Skeletal muscle satellite cell (primary cell): ENCODE results near the gene CDON.

Source experiments
- H3K27me3 ChIP-seq: 2 replicates; pipeline ENCODE4 v1.7.0; 2013; ENCODE audit warnings: low read length; ENCODE audit not compliant: control insufficient read depth, insufficient read depth
- H3K36me3 ChIP-seq: 2 replicates; pipeline ENCODE4 v1.7.0; 2013; ENCODE audit warnings: mild to moderate bottlenecking, control low read depth, low read length; ENCODE audit not compliant: insufficient read depth
- H3K4me1 ChIP-seq: 2 replicates; pipeline ENCODE4 v1.7.0; 2013; ENCODE audit warnings: low read length; ENCODE audit not compliant: control insufficient read depth, insufficient read depth
- H3K4me2 ChIP-seq: 2 replicates; pipeline ENCODE4 v1.7.0; 2013; ENCODE audit warnings: mild to moderate bottlenecking, low read length
- H3K4me3 ChIP-seq: 2 replicates; pipeline ENCODE4 v1.7.0; 2013; ENCODE audit warnings: low read length
- H3K9ac ChIP-seq: 2 replicates; pipeline ENCODE4 v1.7.0; 2013; ENCODE audit warnings: mild to moderate bottlenecking, low read depth, low read length, moderate library complexity
- H3K9me3 ChIP-seq: replicated peaks from 2 replicates; pipeline ENCODE4 v1.7.0; 2013; ENCODE audit warnings: mild to moderate bottlenecking, control low read depth, low read length

CDON gene

GRCh38 chr11:125933030-125933813 is 129.4 kb downstream of the CDON start:
- Histone ChIP-seq H3K27me3 (peaks cover 30% of the 10 kb centered on the region), H3K9me3 (no peaks in the 10 kb centered on the region), H3K4me1 (no peaks in the 10 kb centered on the region), H3K36me3 (no peaks in the 10 kb centered on the region), H3K9ac (no peak overlapping the region), H3K4me3 (no peak overlapping the region), H3K4me2 (no peak overlapping the region)

- Histone ChIP-seq H3K9ac (no peak overlapping the region), H3K4me2 (no peak overlapping the region), H3K36me3 (no peaks in the 10 kb centered on the region), H3K9me3 (no peaks in the 10 kb centered on the region), H3K4me3 (no peak overlapping the region), H3K4me1 (no peaks in the 10 kb centered on the region), H3K27me3 (peaks cover 38% of the 10 kb centered on the region)
These were observed 130.4 kb downstream of the CDON start for GRCh38 chr11:125932301-125932700.

GRCh38 chr11:125931668-125932067 is 131.0 kb downstream of the CDON start:
- Histone ChIP-seq H3K9me3 (no peaks in the 10 kb centered on the region), H3K4me2 (no peak overlapping the region), H3K9ac (no peak overlapping the region), H3K27me3 (peaks cover 41% of the 10 kb centered on the region), H3K4me1 (no peaks in the 10 kb centered on the region), H3K4me3 (no peak overlapping the region), H3K36me3 (no peaks in the 10 kb centered on the region)

- Histone ChIP-seq H3K4me3 (no peak overlapping the region), H3K27me3 (peaks cover 44% of the 10 kb centered on the region), H3K4me1 (no peaks in the 10 kb centered on the region), H3K36me3 (no peaks in the 10 kb centered on the region), H3K4me2 (no peak overlapping the region), H3K9ac (no peak overlapping the region), H3K9me3 (no peaks in the 10 kb centered on the region)
These were observed 131.6 kb downstream of the CDON start for GRCh38 chr11:125931116-125931515.

- Histone ChIP-seq H3K4me3 (no peak overlapping the region), H3K9ac (no peak overlapping the region), H3K27me3 (peaks cover 55% of the 10 kb centered on the region), H3K4me1 (no peaks in the 10 kb centered on the region), H3K4me2 (no peak overlapping the region), H3K9me3 (no peaks in the 10 kb centered on the region), H3K36me3 (no peaks in the 10 kb centered on the region)
These were observed 132.6 kb downstream of the CDON start for GRCh38 chr11:125930076-125930450.

- Histone ChIP-seq H3K27me3 (peaks cover 59% of the 10 kb centered on the region), H3K9me3 (no peaks in the 10 kb centered on the region), H3K4me3 (no peak overlapping the region), H3K9ac (no peak overlapping the region), H3K4me2 (no peak overlapping the region), H3K36me3 (no peaks in the 10 kb centered on the region), H3K4me1 (no peaks in the 10 kb centered on the region)
These were observed 133.1 kb downstream of the CDON start for GRCh38 chr11:125929445-125930075.

- H3K4me2 ChIP-seq = no peak overlapping the region
- no peaks in the 10 kb centered on the region for H3K36me3 ChIP-seq
- no peak overlapping the region for H3K4me3 ChIP-seq
- H3K9me3 ChIP-seq = no peaks in the 10 kb centered on the region
- H3K27me3 ChIP-seq = peaks cover 64% of the 10 kb centered on the region
- no peak overlapping the region for H3K9ac ChIP-seq
- H3K4me1 ChIP-seq = no peaks in the 10 kb centered on the region
These were observed 136.0 kb downstream of the CDON start for GRCh38 chr11:125926682-125927081.

- no peak overlapping the region for H3K4me3 ChIP-seq
These were observed 136.9 kb downstream of the CDON start for GRCh38 chr11:125925804-125926203.

GRCh38 chr11:125925247-125925740 is 137.4 kb downstream of the CDON start:
- Histone ChIP-seq H3K36me3 (no peaks in the 10 kb centered on the region), H3K4me1 (no peaks in the 10 kb centered on the region), H3K9ac (no peak overlapping the region), H3K4me2 (no peak overlapping the region), H3K9me3 (no peaks in the 10 kb centered on the region), H3K4me3 (no peak overlapping the region), H3K27me3 (peaks cover 64% of the 10 kb centered on the region)

More at GRCh38 chr11:125925804-125926203, 136.9 kb downstream of the CDON start:
- Histone ChIP-seq H3K27me3 (peaks cover 62% of the 10 kb centered on the region), H3K4me2 (no peak overlapping the region), H3K9ac (no peak overlapping the region), H3K36me3 (no peaks in the 10 kb centered on the region), H3K9me3 (no peaks in the 10 kb centered on the region), H3K4me1 (no peaks in the 10 kb centered on the region)

GRCh38 chr11:125924384-125925007 is 138.2 kb downstream of the CDON start:
- no peaks in the 10 kb centered on the region for H3K9me3 ChIP-seq
- H3K4me1 ChIP-seq = no peaks in the 10 kb centered on the region
- H3K4me2 ChIP-seq = no peak overlapping the region
- H3K36me3 ChIP-seq = no peaks in the 10 kb centered on the region
- H3K27me3 ChIP-seq = peaks cover 64% of the 10 kb centered on the region
- no peak overlapping the region for H3K9ac ChIP-seq
- H3K4me3 ChIP-seq = no peak overlapping the region

- H3K4me3 ChIP-seq = no peak overlapping the region
- no peak overlapping the region for H3K9ac ChIP-seq
- no peaks in the 10 kb centered on the region for H3K36me3 ChIP-seq
These were observed 139.0 kb downstream of the CDON start for GRCh38 chr11:125923633-125924032.

More at GRCh38 chr11:125923633-125924032, 139.0 kb downstream of the CDON start:
- Histone ChIP-seq H3K4me1 (no peaks in the 10 kb centered on the region), H3K27me3 (peaks cover 64% of the 10 kb centered on the region), H3K4me2 (no peak overlapping the region), H3K9me3 (no peaks in the 10 kb centered on the region)
